HepG2 (cell line): ENCODE results near the gene PDIK1L. TPM values are rescaled to one million over a fixed set of nuclear protein-coding genes. Genes with fewer than 3 reads are reported as not detected.

Experiments
- AKNA ChIP-seq: sonication (generic); formaldehyde crosslinking; IDR thresholded peaks from 2 replicates; pipeline ENCODE4 v1.4.0; 2020; ENCODE audit warnings: missing genetic modification reagents, borderline replicate concordance
- CBX1 ChIP-seq: IDR thresholded peaks from one replicate; pipeline ENCODE4 v1.6.1; 2016; ENCODE audit warnings: antibody characterized with exemption, low read depth
- CHD4 ChIP-seq: fragments of 200-600 bp; sonication (generic); IDR thresholded peaks from 2 replicates; pipeline ENCODE4 v1.7.0; 2017; ENCODE audit warnings: mild to moderate bottlenecking, low read length, borderline replicate concordance
- DNMT3B ChIP-seq: conservative IDR thresholded peaks from 2 replicates; pipeline ENCODE4 v1.6.1; 2016; ENCODE audit warnings: missing biosample characterization, control low read depth
- HHEX ChIP-seq: IDR thresholded peaks from 2 replicates; pipeline ENCODE4 v1.6.1; 2016; ENCODE audit warnings: control low read depth
- HIC2 ChIP-seq: sonication (generic); formaldehyde crosslinking; IDR thresholded peaks from 2 replicates; pipeline ENCODE4 v1.9.0; 2022; ENCODE audit warnings: low read depth, missing genetic modification reagents
- JARID2 ChIP-seq: sonication (generic); formaldehyde crosslinking; IDR thresholded peaks from 2 replicates; pipeline ENCODE4 v1.8.1; 2023; ENCODE audit warnings: missing genetic modification reagents, inconsistent platforms; ENCODE audit not compliant: insufficient replicate concordance
- MEF2D ChIP-seq: sonication (generic); formaldehyde crosslinking; IDR thresholded peaks from 2 replicates; pipeline ENCODE4 v1.5.1; 2020; ENCODE audit warnings: mild to moderate bottlenecking, missing genetic modification reagents
- MYNN ChIP-seq: sonication (generic); formaldehyde crosslinking; IDR thresholded peaks from 2 replicates; pipeline ENCODE4 v1.4.0; 2020; ENCODE audit warnings: mild to moderate bottlenecking, low read depth, missing genetic modification reagents
- NR1H2 ChIP-seq: sonication (generic); formaldehyde crosslinking; IDR thresholded peaks from 2 replicates; pipeline ENCODE4 v1.8.1; 2022; ENCODE audit warnings: low read depth, missing genetic modification reagents, borderline replicate concordance
- NR2F6 ChIP-seq, 2 experiments: IDR thresholded peaks; 2 replicates each; pipeline ENCODE4 v1.6.1; 2016; ENCODE audit warnings: antibody characterized with exemption in 1 of 2, mild to moderate bottlenecking in 1 of 2
- POLR2AphosphoS2 ChIP-seq: IDR thresholded peaks from 2 replicates; pipeline ENCODE4 v1.6.1; 2011; ENCODE audit warnings: low read depth, low read length, improper control_type of control experiment
- SMC3 ChIP-seq: IDR thresholded peaks from 2 replicates; pipeline ENCODE4 v1.6.1; 2011; ENCODE audit warnings: low read length, improper control_type of control experiment
- SOX6 ChIP-seq, 2 experiments: fragments of 450-650 bp in 1 of 2; sonication (generic) in 1 of 2; formaldehyde crosslinking in 1 of 2; IDR thresholded peaks; 2 replicates each; pipeline versions ENCODE4 v1.4.0 to v1.6.1; 2017 to 2020; ENCODE audit warnings: antibody characterized with exemption in 1 of 2, mild to moderate bottlenecking in 1 of 2, missing genetic modification reagents in 1 of 2
- TFDP1 ChIP-seq: IDR thresholded peaks from 2 replicates; pipeline ENCODE4 v1.6.1; 2016; ENCODE audit warnings: missing compliant biosample characterization, missing genetic modification reagents, borderline replicate concordance
- TRIM22 ChIP-seq: fragments of 450-650 bp; IDR thresholded peaks from 2 replicates; pipeline ENCODE4 v1.6.1; 2017
- XBP1 ChIP-seq: sonication (generic); formaldehyde crosslinking; IDR thresholded peaks from 2 replicates; pipeline ENCODE4 v1.5.0; 2020; ENCODE audit warnings: missing genetic modification reagents
- ZNF446 ChIP-seq: sonication (generic); formaldehyde crosslinking; IDR thresholded peaks from 2 replicates; pipeline ENCODE4 v1.5.0; 2020; ENCODE audit warnings: mild to moderate bottlenecking, missing genetic modification reagents
- ZNF563 ChIP-seq: sonication (generic); formaldehyde crosslinking; IDR thresholded peaks from 2 replicates; pipeline ENCODE4 v1.8.0; 2022; ENCODE audit warnings: mild to moderate bottlenecking, moderate library complexity, missing genetic modification reagents
- ZSCAN29 ChIP-seq: sonication (generic); formaldehyde crosslinking; conservative IDR thresholded peaks from 2 replicates; pipeline ENCODE4 v1.4.0; 2020; ENCODE audit warnings: mild to moderate bottlenecking, missing genetic modification reagents
- polyA plus RNA-seq, 8 experiments: library from polyadenylated mRNA; depleted of rRNA in 3 of 8; stranded (reverse) in 7 of 8; unstranded in 1 of 8; fragments of >200 nt; fragmentation: Illumina TruSeq in 4 of 8; extraction: Trizol in 4 of 8; gene quantifications; 2 replicates each; pipeline versions ENCODE4 v1.2.1 to v1.2.3, GENCODE V29; 2011 to 2016; ENCODE audit warnings: low read depth in 4 of 8, missing spikeins in 1 of 8, mixed read lengths in 1 of 8; ENCODE audit not compliant: insufficient read depth in 1 of 8
- total RNA-seq, 5 experiments: library from RNA; depleted of rRNA; stranded (reverse); fragments of >200 nt; fragmentation: Illumina TruSeq; extraction: Trizol; gene quantifications; 2 replicates each; pipeline ENCODE4 v1.2.3, GENCODE V29; 2016; ENCODE audit warnings: low read depth in 1 of 5

The PDIK1L gene
- total and polyA plus RNA-seq, 2 of the 13 experiments (the other 11 are each of a cell fraction or from before 2014, with no cell fraction given) = 1.9 to 4.6 TPM

GRCh38 chr1:26111530-26112406, at the start of gene PDIK1L (continued):
- no peak for TF ChIP-seq SOX6 (IDR thresholded peaks at IDR 0.05)
- no peak; the same call in 1 of the 2 replicates for TF ChIP-seq SOX6 (CRISPR knock-in tag; IDR thresholded peaks at IDR 0.05)
- no peak for TF ChIP-seq DNMT3B (CRISPR knock-in tag)
- no peak for TF ChIP-seq CHD4
- no peak for TF ChIP-seq NR1H2 (CRISPR knock-in tag)
- no peak; the same call in 1 of the 2 replicates for TF ChIP-seq ZNF563 (CRISPR knock-in tag)
- TF ChIP-seq CBX1 = no peak
- TF ChIP-seq XBP1 (CRISPR knock-in tag) = no peak; the same call in 1 of the 2 replicates
- TF ChIP-seq ZSCAN29 (CRISPR knock-in tag) = peak; percentile 59
- TF ChIP-seq MYNN (CRISPR knock-in tag) = no peak
- TF ChIP-seq HHEX (CRISPR knock-in tag) = no peak
- no peak for TF ChIP-seq AKNA
- no peak for TF ChIP-seq NR2F6 (IDR thresholded peaks at IDR 0.05)
- TF ChIP-seq NR2F6 (CRISPR knock-in tag; IDR thresholded peaks at IDR 0.05) = no peak
- peak; percentile 78; the same call in 1 of the 2 replicates for TF ChIP-seq TFDP1
- no peak for TF ChIP-seq POLR2AphosphoS2
- no peak for TF ChIP-seq TRIM22
- no peak for TF ChIP-seq JARID2 (CRISPR knock-in tag)
- TF ChIP-seq SMC3 = no peak
- no peak; the same call in 1 of the 2 replicates for TF ChIP-seq ZNF446 (CRISPR knock-in tag)
- TF ChIP-seq MEF2D (CRISPR knock-in tag) = no peak
- TF ChIP-seq HIC2 (CRISPR knock-in tag) = no peak; the same call in 1 of the 2 replicates
